SK-N-SH (cell line): ENCODE results near the gene CERS6. TPM values are rescaled to one million over a fixed set of nuclear protein-coding genes. Genes with fewer than 3 reads are reported as not detected.

Experiments used
- CTCF ChIA-PET: fragments of 300-600, 350-600 bp; formaldehyde crosslinking; extraction: SDS; loops from one replicate; lab custom pipeline; 2021; lab: Yijun Ruan, JAX
- POLR2A ChIA-PET: fragments of 350-600 bp; sonication (Branson Sonifier 250); formaldehyde crosslinking; extraction: SDS; loops from one replicate; lab custom pipeline; 2020; ENCODE audit warnings: antibody characterized with exemption, inconsistent platforms; lab: Yijun Ruan, JAX
- DNase-seq: peaks from one replicate; pipeline ENCODE4 v3.0.0; 2012
- H2AFZ ChIP-seq: fragments of 200-600 bp; sonication (generic); 2 replicates; pipeline ENCODE4 v1.8.1; 2016; ENCODE audit warnings: antibody characterized with exemption, mild to moderate bottlenecking, low read depth
- H3F3A ChIP-seq: fragments of 200-600 bp; sonication (generic); replicated peaks from 2 replicates; pipeline ENCODE3; 2016; ENCODE audit warnings: antibody characterized with exemption, mild to moderate bottlenecking; ENCODE audit not compliant: insufficient read depth
- H3K27ac ChIP-seq, 2 experiments: fragments of 200-500 bp in 1 of 2; fragments of 200-600 bp in 1 of 2; sonication (Bioruptor generic) in 1 of 2; sonication (generic), shearing (Covaris generic) in 1 of 2; 2 replicates each; pipeline versions ENCODE4 v1.5.1 to v1.6.1; 2014 to 2016; ENCODE audit warnings: low read depth in 2 of 2, inconsistent platforms in 1 of 2, low read length in 1 of 2, mild to moderate bottlenecking in 1 of 2, mixed read lengths in 1 of 2
- H3K27me3 ChIP-seq: fragments of 200-600 bp; sonication (generic), shearing (Covaris generic); 2 replicates; pipeline ENCODE4 v1.6.1; 2016; ENCODE audit warnings: mixed run types; ENCODE audit not compliant: insufficient read depth
- H3K36me3 ChIP-seq, 2 experiments: fragments of 200-500 bp in 1 of 2; fragments of 200-600 bp in 1 of 2; sonication (Bioruptor generic) in 1 of 2; sonication (generic) in 1 of 2; replicated peaks in 1 of 2; 2 replicates each; pipeline versions ENCODE3 to v1.5.1; 2014 to 2016; ENCODE audit warnings: low read length in 1 of 2, mild to moderate bottlenecking in 1 of 2; ENCODE audit not compliant: insufficient read depth in 2 of 2, control insufficient read depth in 1 of 2
- H3K4me1 ChIP-seq, 2 experiments: fragments of 200-500 bp in 1 of 2; fragments of 200-600 bp in 1 of 2; sonication (Bioruptor generic) in 1 of 2; sonication (generic), shearing (Covaris generic) in 1 of 2; 2 replicates each; pipeline versions ENCODE4 v1.5.1 to v1.6.1; 2014 to 2016; ENCODE audit warnings: low read depth in 1 of 2, low read length in 1 of 2, mixed run types in 1 of 2; ENCODE audit not compliant: insufficient read depth in 2 of 2, control insufficient read depth in 1 of 2
- H3K4me2 ChIP-seq: fragments of 200-600 bp; sonication (generic), shearing (Covaris generic); 2 replicates; pipeline ENCODE4 v1.6.1; 2017; ENCODE audit warnings: mixed run types
- H3K4me3 ChIP-seq, 2 experiments: fragments of 200-500 bp in 1 of 2; fragments of 200-600 bp in 1 of 2; sonication (Bioruptor generic) in 1 of 2; sonication (generic), shearing (Covaris generic) in 1 of 2; 2 replicates each; pipeline versions ENCODE4 v1.5.1 to v1.8.1; 2014 to 2016; ENCODE audit warnings: low read depth in 2 of 2, inconsistent platforms in 1 of 2, low read length in 1 of 2, mild to moderate bottlenecking in 1 of 2, mixed read lengths in 1 of 2, moderate library complexity in 1 of 2
- H3K79me2 ChIP-seq: fragments of 200-600 bp; sonication (generic); 2 replicates; pipeline ENCODE4 v1.8.1; 2017; ENCODE audit warnings: mild to moderate bottlenecking; ENCODE audit not compliant: insufficient read depth
- H3K9ac ChIP-seq: fragments of 200-600 bp; sonication (generic); 2 replicates; pipeline ENCODE4 v1.6.1; 2017; ENCODE audit warnings: mixed run types
- H3K9me2 ChIP-seq: fragments of 200-600 bp; sonication (generic); 2 replicates; pipeline ENCODE4 v1.6.1; 2017; ENCODE audit warnings: mixed run types
- H3K9me3 ChIP-seq: fragments of 200-600 bp; sonication (generic); 2 replicates; pipeline ENCODE4 v1.6.1; 2017; ENCODE audit warnings: mixed run types, mild to moderate bottlenecking, moderate library complexity
- H4K20me1 ChIP-seq: fragments of 200-600 bp; sonication (generic); 2 replicates; pipeline ENCODE4 v1.6.1; 2017; ENCODE audit warnings: mild to moderate bottlenecking, mixed run types; ENCODE audit not compliant: insufficient read depth
- ELF1 ChIP-seq: IDR thresholded peaks from 2 replicates; pipeline ENCODE4 v1.4.0; 2012
- EZH2phosphoT487 ChIP-seq: fragments of 200-600 bp; sonication (generic); IDR thresholded peaks from 2 replicates; pipeline ENCODE4 v1.6.1; 2017; ENCODE audit warnings: low read depth, mixed run types, mild to moderate bottlenecking, antibody characterized with exemption, moderate library complexity, borderline replicate concordance
- FOSL2 ChIP-seq: IDR thresholded peaks from 2 replicates; pipeline ENCODE4 v1.4.0; 2012; ENCODE audit warnings: low read depth, mild to moderate bottlenecking, moderate library complexity, borderline replicate concordance
- FOXM1 ChIP-seq: IDR thresholded peaks from 2 replicates; pipeline ENCODE4 v1.4.0; 2012; ENCODE audit warnings: low read depth, mild to moderate bottlenecking
- GABPA ChIP-seq: IDR thresholded peaks from 2 replicates; pipeline ENCODE4 v1.4.0; 2012; ENCODE audit warnings: low read depth, mild to moderate bottlenecking
- IRF3 ChIP-seq: fragments of 150-350 bp; IDR thresholded peaks from 2 replicates; pipeline ENCODE4 v1.6.1; 2016; ENCODE audit warnings: mild to moderate bottlenecking, low read depth, low read length
- JUND ChIP-seq: IDR thresholded peaks from 2 replicates; pipeline ENCODE4 v1.4.0; 2012
- MAX ChIP-seq: IDR thresholded peaks from 2 replicates; pipeline ENCODE4 v1.4.0; 2012; ENCODE audit warnings: low read depth
- MEF2A ChIP-seq: IDR thresholded peaks from 2 replicates; pipeline ENCODE4 v1.4.0; 2012; ENCODE audit warnings: low read depth, borderline replicate concordance
- NFIC ChIP-seq: IDR thresholded peaks from 2 replicates; pipeline ENCODE4 v1.4.0; 2012; ENCODE audit warnings: borderline replicate concordance
- NRF1 ChIP-seq: IDR thresholded peaks from 2 replicates; pipeline ENCODE4 v1.6.1; 2012; ENCODE audit warnings: low read depth, mild to moderate bottlenecking, low read length
- PBX3 ChIP-seq: IDR thresholded peaks from 2 replicates; pipeline ENCODE4; 2012
- POLR2AphosphoS5 ChIP-seq: IDR thresholded peaks from 2 replicates; pipeline ENCODE4 v1.6.1; 2012; ENCODE audit warnings: low read depth, low read length
- RAD21 ChIP-seq: IDR thresholded peaks from 2 replicates; pipeline ENCODE4 v1.6.1; 2012; ENCODE audit warnings: mild to moderate bottlenecking, low read length
- RCOR1 ChIP-seq: fragments of 150-350 bp; IDR thresholded peaks from 2 replicates; pipeline ENCODE4 v1.6.1; 2017; ENCODE audit warnings: antibody characterized with exemption, low read length
- REST ChIP-seq: IDR thresholded peaks from 2 replicates; pipeline ENCODE4 v1.6.1; 2012; ENCODE audit warnings: mild to moderate bottlenecking, low read depth, low read length, moderate library complexity
- RXRA ChIP-seq: IDR thresholded peaks from 2 replicates; pipeline ENCODE4 v1.4.0; 2012; ENCODE audit warnings: low read depth, mild to moderate bottlenecking, borderline replicate concordance
- SIN3A ChIP-seq: IDR thresholded peaks from 2 replicates; pipeline ENCODE4 v1.6.1; 2012; ENCODE audit warnings: low read depth, mild to moderate bottlenecking, low read length, moderate library complexity, borderline replicate concordance
- SMC3 ChIP-seq: IDR thresholded peaks from 2 replicates; pipeline ENCODE4 v1.6.1; 2012; ENCODE audit warnings: low read depth, low read length, improper control_type of control experiment
- TCF12 ChIP-seq: IDR thresholded peaks from 2 replicates; pipeline ENCODE4 v1.4.0; 2012
- USF1 ChIP-seq: IDR thresholded peaks from 2 replicates; pipeline ENCODE4 v1.4.0; 2012; ENCODE audit warnings: low read depth, borderline replicate concordance
- USF2 ChIP-seq: fragments of 150-350 bp; IDR thresholded peaks from 2 replicates; pipeline ENCODE4 v1.6.1; 2017; ENCODE audit warnings: antibody characterized with exemption, low read length, low read depth, borderline replicate concordance
- YY1 ChIP-seq: IDR thresholded peaks from 2 replicates; pipeline ENCODE4 v1.4.0; 2012; ENCODE audit warnings: low read depth, mild to moderate bottlenecking
- WGBS: methylation state at CpG from one replicate; pipeline ENCODE4 v1.1.6; 2017; ENCODE audit warnings: low lambda C conversion rate; 5-methylcytosine and 5-hydroxymethylcytosine counted together
- polyA plus RNA-seq, 3 experiments: library from polyadenylated mRNA; depleted of rRNA; stranded (reverse); fragments of >200 nt; gene quantifications; 2 replicates each; pipeline ENCODE4 v1.2.3, GENCODE V29; 2012

Gene CERS6
- polyA plus RNA-seq, 1 of the 3 experiments (the other 2 are of a cell fraction) = 1.8 TPM

GRCh38 chr2:168805615-168806014 lies 349.5 kb downstream of the CERS6 start:
- DNase-seq = no peak
- no peak overlapping the region for H3K9ac ChIP-seq
- H3K4me1 ChIP-seq = no peaks in the 10 kb centered on the region; a peak in 1 of 4 replicates
- no peaks in the 10 kb centered on the region for H3K36me3 ChIP-seq
- no peak overlapping the region for H3K27ac ChIP-seq
- no peaks in the 10 kb centered on the region for H3F3A ChIP-seq
- H3K9me2 ChIP-seq = no peaks in the 10 kb centered on the region
- H3K79me2 ChIP-seq = no peaks in the 10 kb centered on the region
- TF ChIP-seq YY1 (no peak), GABPA (no peak), TCF12 (no peak), FOXM1 (no peak), MEF2A (no peak), NFIC (no peak), FOSL2 (no peak), USF1 (no peak), RXRA (no peak), SMC3 (no peak), PBX3 (no peak)
- CTCF ChIA-PET = interaction anchor here (1.3 kb wide), 1 partner anchor 32 kb away, joined by 3 read pairs; no protein-coding TSS in a partner anchor
- H2AFZ ChIP-seq = no peak overlapping the region
- 88% methylated on average over 5 of the region's 7 CpGs for WGBS
- no peak overlapping the region for H3K4me2 ChIP-seq
- no peaks in the 10 kb centered on the region for H3K27me3 ChIP-seq
- POLR2A ChIA-PET = no interaction called here
- no peaks in the 10 kb centered on the region for H3K9me3 ChIP-seq
- no peaks in the 10 kb centered on the region for H4K20me1 ChIP-seq
- no peak overlapping the region for H3K4me3 ChIP-seq

- CTCF ChIA-PET = no interaction called here
Measured at GRCh38 chr2:168809537-168809936, 353.5 kb downstream of the CERS6 start.

More at GRCh38 chr2:168809537-168809936, 353.5 kb downstream of the CERS6 start:
- Histone ChIP-seq H3K79me2 (no peaks in the 10 kb centered on the region), H3K27me3 (no peaks in the 10 kb centered on the region), H3K4me1 (no peaks in the 10 kb centered on the region; a peak in 1 of 4 replicates), H3K9ac (no peak overlapping the region), H4K20me1 (no peaks in the 10 kb centered on the region), H3F3A (no peaks in the 10 kb centered on the region), H2AFZ (no peak overlapping the region), H3K9me2 (no peaks in the 10 kb centered on the region), H3K27ac (no peak overlapping the region), H3K4me3 (no peak overlapping the region), H3K4me2 (no peak overlapping the region), H3K36me3 (no peaks in the 10 kb centered on the region), H3K9me3 (no peaks in the 10 kb centered on the region)
- no peak for TF ChIP-seq RAD21
- no peak for TF ChIP-seq SIN3A
- no peak for TF ChIP-seq ELF1
- TF ChIP-seq NRF1 = no peak
- no peak for TF ChIP-seq JUND
- no peak for TF ChIP-seq POLR2AphosphoS5
- TF ChIP-seq EZH2phosphoT487 = no peak
- no peak for TF ChIP-seq RCOR1
- no peak for TF ChIP-seq REST
- TF ChIP-seq IRF3 = no peak
- no peak for TF ChIP-seq USF2
- TF ChIP-seq FOSL2 = no peak
- no peak for TF ChIP-seq MEF2A
- TF ChIP-seq MAX = no peak
- POLR2A ChIA-PET = no interaction called here
- no peak for DNase-seq
